ENCODE measurements around the gene CYP39A1.

DNA sequence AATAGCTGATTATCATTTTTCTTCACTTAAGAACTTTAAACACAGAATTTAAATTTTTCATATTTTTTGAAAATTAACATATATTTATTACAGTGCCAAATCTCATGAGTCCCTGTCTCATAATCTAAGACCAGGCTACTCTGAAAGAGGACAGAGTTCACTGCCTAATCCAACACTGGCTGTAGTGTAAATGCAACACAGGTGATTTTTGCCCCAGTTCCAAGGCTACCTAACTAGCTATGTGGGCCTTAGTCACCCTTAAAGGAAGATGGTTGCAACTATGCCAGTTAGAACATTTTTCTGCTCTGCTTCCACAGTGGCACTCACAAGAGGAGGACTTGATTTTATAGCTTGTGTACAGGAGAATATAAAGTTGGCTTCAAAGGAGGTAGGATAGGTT, 5.0 kb upstream of the CYP39A1 start:
- TF ChIP-seq, protein P1, sequence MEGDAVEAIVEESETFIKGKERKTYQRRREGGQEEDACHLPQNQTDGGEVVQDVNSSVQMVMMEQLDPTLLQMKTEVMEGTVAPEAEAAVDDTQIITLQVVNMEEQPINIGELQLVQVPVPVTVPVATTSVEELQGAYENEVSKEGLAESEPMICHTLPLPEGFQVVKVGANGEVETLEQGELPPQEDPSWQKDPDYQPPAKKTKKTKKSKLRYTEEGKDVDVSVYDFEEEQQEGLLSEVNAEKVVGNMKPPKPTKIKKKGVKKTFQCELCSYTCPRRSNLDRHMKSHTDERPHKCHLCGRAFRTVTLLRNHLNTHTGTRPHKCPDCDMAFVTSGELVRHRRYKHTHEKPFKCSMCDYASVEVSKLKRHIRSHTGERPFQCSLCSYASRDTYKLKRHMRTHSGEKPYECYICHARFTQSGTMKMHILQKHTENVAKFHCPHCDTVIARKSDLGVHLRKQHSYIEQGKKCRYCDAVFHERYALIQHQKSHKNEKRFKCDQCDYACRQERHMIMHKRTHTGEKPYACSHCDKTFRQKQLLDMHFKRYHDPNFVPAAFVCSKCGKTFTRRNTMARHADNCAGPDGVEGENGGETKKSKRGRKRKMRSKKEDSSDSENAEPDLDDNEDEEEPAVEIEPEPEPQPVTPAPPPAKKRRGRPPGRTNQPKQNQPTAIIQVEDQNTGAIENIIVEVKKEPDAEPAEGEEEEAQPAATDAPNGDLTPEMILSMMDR (IDR thresholded peaks at IDR 0.05): no peak
- no peak for TF ChIP-seq POLR2A (IDR thresholded peaks at IDR 0.05)
